Right ventricle myocardium superior (tissue), 1 donor: Measurements from ENCODE around the gene LUC7L. TPM values are rescaled to one million over a fixed set of nuclear protein-coding genes. Genes with fewer than 3 reads are reported as not detected.
A peak's percentile ranks its signal among the peaks of the same experiment; 100 is the strongest.
"Not testable (repeated sequence)": the region's sequence is repeated elsewhere in the genome, so short reads cannot be mapped to it uniquely, and the experiment has no call there.

Experiments
- ATAC-seq: fragments of 200-7000 bp; cut with Tn5 transposase; one replicate; pipeline ENCODE4 v1.9.1; 2020; ENCODE audit warnings: mild to moderate bottlenecking; ENCODE audit not compliant: poor library complexity
- DNase-seq: peaks from one replicate; pipeline ENCODE4 v3.0.0-alpha.2; 2020
- intact Hi-C: fragments of 100-400 bp; cut with DNase I; formaldehyde crosslinking; loops from one replicate; pipeline ENCODE4 v1.11.2; 2022
- total RNA-seq: library from RNA; stranded (reverse); fragmentation: NEBNext Ultra II Directional; extraction: Animal tissue kit (Norgen Biotek cat#: 25700); gene quantifications from one replicate; pipeline ENCODE4 v1.2.1, GENCODE V29; 2021
- donor health status: DM: no; HTN: yes; CAD: no; lungs with severe emphysema.

The LUC7L gene
- total RNA-seq, 1 donor from 2014 or later, result 25.0 TPM

DNA sequence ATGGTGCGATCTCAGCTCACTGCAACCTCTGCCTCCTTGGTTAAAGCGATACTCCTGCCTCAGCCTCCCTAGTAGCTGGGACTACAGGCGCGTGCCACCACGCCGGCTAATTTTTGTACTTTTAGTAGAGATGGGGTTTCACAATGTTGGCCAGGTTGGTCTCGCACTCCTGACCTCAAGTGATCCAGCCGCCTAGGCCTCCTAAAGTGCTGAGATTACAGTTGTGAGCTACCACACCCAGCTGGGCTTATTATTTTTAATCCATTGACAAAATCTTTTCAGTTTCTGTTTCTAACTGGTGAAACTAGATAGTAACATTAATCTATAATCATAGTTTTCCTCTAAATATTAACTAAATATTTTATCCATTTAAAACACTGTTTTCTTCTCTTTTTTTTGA lies 11.3 kb upstream of the LUC7L start:
- ATAC-seq (no peak), DNase-seq (no peak)
- intact Hi-C loops, result no loop called here

- ATAC-seq (peak; percentile 20), DNase-seq (no peak)
- intact Hi-C loops, result no loop called here
Measured at GRCh38 chr16:239948-240277, 10.7 kb upstream of the LUC7L start.

GRCh38 chr16:234468-235305 lies 5.4 kb upstream of the LUC7L start, which contains the start of gene FAM234A:
Gene FAM234A, plus strand, starts transcription at chr16:234821. Its CDS starts 19,593 bp downstream, at chr16:254414.
- ATAC-seq (peak; percentile 97), DNase-seq (peak; percentile 95)
- intact Hi-C loops, result no loop called here

- intact Hi-C loops, result no loop called here
- ATAC-seq, result no peak
- no peak for DNase-seq
Measured at GRCh38 chr16:230949-231348, 1.7 kb upstream of the LUC7L start.

DNA sequence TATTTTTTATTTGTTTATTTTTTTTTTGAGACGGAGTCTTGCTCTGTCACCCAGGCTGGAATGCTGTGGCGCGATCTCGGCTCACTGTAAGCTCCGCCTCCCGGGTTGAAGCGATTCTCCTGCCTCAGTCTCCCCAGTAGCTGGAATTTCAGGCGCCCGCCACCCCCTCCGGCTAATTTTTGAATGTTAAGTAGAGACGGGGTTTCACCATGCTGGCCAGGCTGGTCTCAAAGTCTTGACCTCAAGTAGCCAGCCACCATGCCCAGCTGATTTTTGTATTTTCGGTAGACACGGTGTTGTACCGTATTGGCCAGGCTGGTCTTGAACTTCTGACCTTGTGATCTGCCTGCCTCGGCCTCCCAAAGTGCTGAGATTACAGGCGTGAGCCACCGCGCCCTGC lies 1.1 kb upstream of the LUC7L start:
- DNase-seq, intact Hi-C loops: not testable (repeated sequence)

DNA sequence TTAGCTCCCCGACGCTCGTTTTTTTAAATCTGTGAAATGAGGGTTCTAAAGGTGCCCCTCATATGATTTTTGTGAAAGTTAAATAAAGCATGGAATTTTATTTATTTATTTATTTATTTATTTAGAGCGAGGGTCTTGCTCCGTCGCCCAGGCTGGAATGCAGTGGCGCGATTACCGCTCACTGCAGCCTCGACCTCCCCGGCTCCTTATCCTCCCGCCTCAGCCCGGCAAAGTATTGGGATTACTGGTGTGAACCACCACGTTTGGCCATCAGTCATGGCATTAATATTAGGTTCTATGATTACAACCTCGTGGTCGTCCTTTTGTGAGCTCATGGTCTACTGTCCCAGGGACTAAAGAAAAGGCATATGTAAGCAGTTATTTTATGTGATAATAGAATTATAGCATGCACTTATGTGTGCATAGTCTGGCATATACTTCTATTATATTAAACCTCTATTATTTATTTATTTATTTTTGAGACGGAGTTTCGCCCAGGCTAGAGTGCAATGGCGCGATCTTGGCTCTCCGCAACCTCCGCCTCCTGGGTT lies 557 bp upstream of the LUC7L start:
- ATAC-seq, result no peak
- intact Hi-C loops, result loop anchor here (5.0 kb wide), 1 partner anchor 122 kb away; the partner anchor contains the start of gene AXIN1
- no peak for DNase-seq

More for the DNA sequence above, 1.1 kb upstream of the LUC7L start:
- ATAC-seq, result not testable (repeated sequence)

GRCh38 chr16:228151-228851 lies 948 bp downstream of the LUC7L start:
- ATAC-seq, result peak; percentile 6
- intact Hi-C loops, result loop anchor here (5.0 kb wide), 1 partner anchor 124 kb away; the partner anchor contains the start of gene AXIN1
- DNase-seq, result no peak

DNA sequence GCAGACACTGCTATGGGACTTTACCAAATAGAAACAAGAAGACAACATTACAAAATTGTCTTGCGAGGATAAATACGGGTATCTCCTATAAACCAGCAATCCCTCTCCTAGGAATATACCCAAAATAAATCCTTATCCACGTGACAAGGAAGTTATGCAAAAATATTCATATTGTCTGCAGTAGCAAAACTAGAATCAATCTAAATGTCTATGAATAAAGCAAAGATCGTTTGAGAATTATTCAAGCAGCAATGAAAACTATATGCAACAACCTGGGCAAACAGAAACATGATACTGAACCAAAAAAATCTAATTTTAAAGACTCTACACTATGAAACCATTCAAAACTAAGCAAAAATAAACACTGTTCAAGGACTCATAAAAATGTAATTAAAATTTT lies 9.2 kb downstream of the LUC7L start:
- ATAC-seq (no peak), DNase-seq (no peak)
- intact Hi-C loops, result no loop called here

DNA sequence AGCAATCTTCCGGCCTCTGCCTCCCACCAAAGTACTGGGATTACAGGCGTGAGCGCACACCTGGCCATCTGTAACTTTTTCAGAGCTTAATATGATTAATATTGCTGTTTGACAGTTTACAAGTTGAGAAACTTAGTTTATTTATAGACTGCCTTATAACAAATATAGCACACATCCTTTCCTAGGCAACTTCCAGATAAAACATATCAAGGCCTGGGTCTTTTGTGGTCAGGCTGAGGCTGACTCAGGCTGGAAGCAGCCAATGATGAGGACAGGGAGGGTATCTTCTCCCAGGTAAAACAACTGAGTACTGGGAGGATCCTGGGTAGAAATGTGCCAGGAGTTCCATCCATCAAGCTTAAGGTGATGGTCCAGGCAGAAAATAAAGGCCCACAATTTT lies 16.2 kb downstream of the LUC7L start:
- intact Hi-C loops, result no loop called here
- no peak for DNase-seq
- ATAC-seq, result peak; percentile 30

DNA sequence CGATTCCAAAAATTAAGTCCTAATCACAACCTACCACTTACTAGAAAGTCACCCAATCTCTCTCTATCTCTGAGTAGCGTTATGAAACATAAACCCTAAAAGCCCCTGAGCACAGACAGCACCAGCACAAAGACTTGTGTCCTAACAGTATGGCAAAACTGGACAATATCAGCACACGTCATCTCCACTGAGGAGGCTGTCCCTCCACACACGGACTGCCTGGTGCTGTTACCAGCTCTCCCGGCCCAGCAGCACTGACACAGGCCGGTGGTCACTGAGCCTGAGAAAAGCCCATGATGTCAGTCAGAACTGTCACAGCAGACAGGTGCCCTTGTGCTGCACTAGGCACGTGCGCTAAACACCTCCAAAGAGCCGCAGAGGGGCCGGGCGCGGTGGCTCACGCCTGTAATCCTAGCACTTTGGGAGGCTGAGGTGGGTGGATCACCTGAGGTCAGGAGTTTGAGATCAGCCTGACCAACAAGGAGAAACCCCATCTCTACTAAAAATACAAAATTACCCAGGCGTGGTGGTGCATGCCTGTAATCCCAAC lies 17.5 kb downstream of the LUC7L start:
- intact Hi-C loops, DNase-seq: not testable (repeated sequence)
- ATAC-seq, result peak; percentile 13

- ATAC-seq, DNase-seq, intact Hi-C loops: not testable (repeated sequence)
Measured at GRCh38 chr16:209359-209758, 19.9 kb downstream of the LUC7L start.

DNA sequence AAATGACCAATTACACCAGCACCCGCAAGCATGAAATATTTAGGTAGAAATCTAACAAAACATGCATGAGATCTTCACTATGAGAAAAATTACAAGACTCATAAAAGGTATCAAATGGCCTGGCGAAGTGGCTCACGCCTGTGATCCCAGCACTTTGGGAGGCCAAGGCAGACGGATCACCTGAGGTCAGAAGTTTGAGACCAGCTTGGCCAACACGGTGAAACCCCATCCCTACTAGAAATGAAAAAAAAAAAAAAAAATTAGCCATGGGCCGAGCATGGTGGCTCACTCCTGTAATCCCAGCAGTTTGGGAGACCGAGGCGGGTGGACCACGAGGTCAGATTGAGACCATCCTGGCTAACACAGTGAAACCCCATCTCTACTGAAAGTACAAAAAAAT lies 25.2 kb downstream of the LUC7L start:
- intact Hi-C loops, ATAC-seq, DNase-seq: not testable (repeated sequence)

DNA sequence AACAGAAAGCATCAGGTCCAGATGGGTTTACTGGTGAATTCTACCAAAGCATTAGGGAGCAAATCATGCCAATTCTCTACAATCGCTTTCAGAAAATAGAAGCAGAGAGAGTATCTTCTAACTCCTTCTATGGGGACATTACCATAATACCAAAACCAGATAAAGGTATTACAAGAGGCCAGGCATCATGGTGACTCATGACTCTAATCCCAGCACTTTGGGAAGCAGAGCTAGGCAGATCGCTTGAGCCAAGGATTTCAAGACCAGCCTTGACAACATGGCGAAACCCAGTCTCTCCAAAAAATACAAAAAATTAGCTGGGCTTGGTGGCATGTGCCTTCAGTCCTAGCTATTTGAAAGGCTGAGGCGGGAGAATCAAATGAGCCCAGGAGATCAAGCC lies 26.0 kb downstream of the LUC7L start:
- DNase-seq (no peak), ATAC-seq (no peak)
- intact Hi-C loops, result no loop called here

GRCh38 chr16:200388-200787 lies 28.9 kb downstream of the LUC7L start:
- DNase-seq (no peak), ATAC-seq (no peak)
- intact Hi-C loops, result no loop called here

GRCh38 chr16:194516-194915 lies 34.7 kb downstream of the LUC7L start:
- intact Hi-C loops, result no loop called here
- DNase-seq, result no peak
- no peak for ATAC-seq

DNA sequence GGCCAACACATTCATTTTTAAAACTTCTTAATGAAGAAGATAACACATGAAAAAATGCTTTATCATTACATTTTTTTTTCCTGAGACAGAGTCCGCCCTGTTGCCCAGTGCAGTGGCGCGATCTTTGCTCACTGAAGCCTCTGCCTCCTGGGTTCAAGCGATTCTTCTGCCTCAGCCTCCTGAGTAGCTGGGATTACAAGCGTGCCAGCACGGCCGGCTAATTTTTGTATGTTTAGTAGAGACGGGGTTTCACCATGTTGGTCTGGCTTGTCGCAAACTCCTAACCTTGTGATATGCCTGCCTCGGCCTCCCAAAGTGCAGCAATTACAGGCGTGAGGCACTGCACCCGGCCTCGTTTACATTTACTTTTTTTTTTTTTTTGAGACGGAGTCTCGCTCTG lies 35.8 kb downstream of the LUC7L start:
- DNase-seq, result no peak
- ATAC-seq, result no peak
- intact Hi-C loops, result no loop called here

DNA sequence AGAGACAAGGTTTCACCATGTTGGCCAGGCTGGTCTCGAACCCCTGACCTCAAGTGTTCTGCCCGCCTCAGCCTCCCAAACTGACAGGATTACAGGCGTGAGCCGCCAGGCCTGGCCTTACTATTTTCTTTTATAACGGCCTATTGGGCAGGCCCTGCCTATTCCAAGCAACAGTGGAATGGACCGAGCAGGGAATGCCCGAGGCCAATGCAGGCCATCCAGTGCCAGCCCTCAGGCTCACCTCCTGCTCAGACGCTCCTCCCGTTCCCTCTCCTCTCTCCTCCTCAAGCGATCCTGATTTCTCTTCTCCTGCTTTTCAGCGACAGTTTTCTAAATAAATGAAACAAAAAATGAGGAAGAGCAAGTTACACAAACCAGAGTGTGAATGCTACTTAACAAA lies 36.6 kb downstream of the LUC7L start:
- ATAC-seq, result no peak
- intact Hi-C loops, result no loop called here
- DNase-seq, result no peak

GRCh38 chr16:191831-192230 lies 37.4 kb downstream of the LUC7L start:
- no peak for ATAC-seq
- intact Hi-C loops, result no loop called here
- DNase-seq, result no peak

- no peak for DNase-seq
- no peak for ATAC-seq
- intact Hi-C loops, result no loop called here
Measured at GRCh38 chr16:189604-190186, 39.6 kb downstream of the LUC7L start.
